ENCODE data around the gene IL17C.

The IL17C gene

GRCh38 chr16:88634141-88634993 lies 4.0 kb upstream of the IL17C start:
- in situ Hi-C loops (cut with HindIII; ENCODE audit: low pct_unique_long_range_greater_than_20kb, low sequenced_read_pairs): no loop called here
- no peak for TF ChIP-seq JUND (IDR thresholded peaks at IDR 0.05; ENCODE audit: low read depth)
- DNase-seq (ENCODE audit: low read depth in 1 of 2, low spot score in 1 of 2): no peak

GRCh38 chr16:88634994-88635670 lies 3.2 kb upstream of the IL17C start:
- DNase-seq (ENCODE audit: low read depth in 1 of 2, low spot score in 1 of 2): no peak
- TF ChIP-seq JUND (IDR thresholded peaks at IDR 0.05; ENCODE audit: low read depth): no peak
- in situ Hi-C loops (cut with HindIII; ENCODE audit: low pct_unique_long_range_greater_than_20kb, low sequenced_read_pairs): no loop called here

DNA sequence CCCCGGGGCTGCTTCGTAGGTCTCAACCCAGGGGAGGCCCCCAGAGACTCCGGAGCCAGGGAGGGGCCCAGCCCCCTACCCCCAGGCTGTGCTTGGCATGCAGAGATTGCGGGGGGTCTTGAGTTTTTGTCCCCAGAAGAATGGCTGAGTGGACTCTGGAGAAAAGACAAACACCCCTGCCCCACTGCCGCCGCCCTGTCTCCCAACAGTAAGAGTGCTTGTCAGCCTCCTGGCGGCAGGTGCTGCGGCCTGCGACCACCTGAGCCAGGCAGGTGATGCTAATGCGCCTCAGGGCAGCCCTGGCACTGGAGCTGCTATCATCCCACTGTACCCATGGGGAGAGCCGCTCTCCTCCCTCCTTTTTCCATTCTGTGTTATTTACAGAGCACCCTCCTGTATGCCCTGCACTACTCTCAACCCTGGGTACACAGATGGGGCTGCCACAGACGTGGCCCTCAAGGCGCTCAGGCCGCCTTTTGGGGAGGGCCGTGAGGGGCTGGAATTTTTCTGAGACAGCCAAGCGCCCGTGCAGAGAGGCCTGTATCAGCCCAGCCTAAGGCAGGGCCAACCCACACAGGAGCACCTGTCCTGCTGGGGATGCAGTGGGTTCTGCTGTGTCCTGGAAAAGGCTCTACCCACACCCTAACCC lies 2.6 kb upstream of the IL17C start:
- DNase-seq (ENCODE audit: low read depth in 1 of 2, low spot score in 1 of 2): no peak
- TF ChIP-seq JUND (IDR thresholded peaks at IDR 0.05; ENCODE audit: low read depth): no peak

GRCh38 chr16:88636488-88637265 lies 1.7 kb upstream of the IL17C start:
- no peak for TF ChIP-seq JUND (IDR thresholded peaks at IDR 0.05; ENCODE audit: low read depth)
- in situ Hi-C loops (cut with HindIII; ENCODE audit: low pct_unique_long_range_greater_than_20kb, low sequenced_read_pairs): no loop called here
- no peak for DNase-seq (ENCODE audit: low read depth in 1 of 2, low spot score in 1 of 2)

More for the DNA sequence above, 2.6 kb upstream of the IL17C start:
- in situ Hi-C loops (cut with HindIII; ENCODE audit: low pct_unique_long_range_greater_than_20kb, low sequenced_read_pairs): no loop called here

DNA sequence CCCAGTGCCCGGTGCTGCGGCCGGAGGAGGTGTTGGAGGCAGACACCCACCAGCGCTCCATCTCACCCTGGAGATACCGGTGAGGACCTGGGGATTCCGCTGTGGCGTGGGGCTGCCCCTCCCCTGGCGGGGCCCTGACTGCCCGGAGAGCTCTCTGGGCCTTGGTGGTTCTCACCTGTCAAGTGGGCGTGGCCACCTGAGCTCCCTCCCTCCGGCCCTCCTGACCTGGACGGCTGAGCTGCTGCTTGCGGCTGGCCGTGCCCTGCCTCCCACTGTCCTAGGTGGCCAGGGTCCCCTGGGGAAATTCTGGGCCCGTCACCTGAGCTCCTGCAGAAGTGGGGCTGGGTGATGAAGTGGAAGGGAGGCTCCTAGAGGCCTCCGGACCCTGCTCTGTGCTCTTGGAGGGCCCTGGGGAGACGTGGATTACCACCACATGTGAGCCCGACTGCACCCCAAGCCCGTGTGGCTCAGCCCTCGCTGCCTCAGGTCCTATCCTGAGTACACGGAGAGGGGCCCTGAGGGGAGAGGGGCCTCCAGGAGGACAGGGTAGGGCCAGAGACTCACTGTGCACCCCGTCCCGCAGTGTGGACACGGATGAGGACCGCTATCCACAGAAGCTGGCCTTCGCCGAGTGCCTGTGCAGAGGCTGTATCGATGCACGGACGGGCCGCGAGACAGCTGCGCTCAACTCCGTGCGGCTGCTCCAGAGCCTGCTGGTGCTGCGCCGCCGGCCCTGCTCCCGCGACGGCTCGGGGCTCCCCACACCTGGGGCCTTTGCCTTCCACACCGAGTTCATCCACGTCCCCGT lies 1.1 kb downstream of the IL17C start:
- no peak for TF ChIP-seq JUND (IDR thresholded peaks at IDR 0.05; ENCODE audit: low read depth)
- peak; percentile 74 to 78 for DNase-seq (ENCODE audit: low read depth in 1 of 2, low spot score in 1 of 2)
- in situ Hi-C loops (cut with HindIII; ENCODE audit: low pct_unique_long_range_greater_than_20kb, low sequenced_read_pairs): no loop called here

GRCh38 chr16:88640039-88640495 lies 1.7 kb downstream of the IL17C start:
- in situ Hi-C loops (cut with HindIII; ENCODE audit: low pct_unique_long_range_greater_than_20kb, low sequenced_read_pairs): no loop called here
- no peak for TF ChIP-seq JUND (IDR thresholded peaks at IDR 0.05; ENCODE audit: low read depth)
- DNase-seq (ENCODE audit: low read depth in 1 of 2, low spot score in 1 of 2): no peak

GRCh38 chr16:88640498-88641247 lies 2.3 kb downstream of the IL17C start:
- no peak for TF ChIP-seq JUND (IDR thresholded peaks at IDR 0.05; ENCODE audit: low read depth)
- in situ Hi-C loops (cut with HindIII; ENCODE audit: low pct_unique_long_range_greater_than_20kb, low sequenced_read_pairs): no loop called here
- DNase-seq (ENCODE audit: low read depth in 1 of 2, low spot score in 1 of 2): no peak

DNA sequence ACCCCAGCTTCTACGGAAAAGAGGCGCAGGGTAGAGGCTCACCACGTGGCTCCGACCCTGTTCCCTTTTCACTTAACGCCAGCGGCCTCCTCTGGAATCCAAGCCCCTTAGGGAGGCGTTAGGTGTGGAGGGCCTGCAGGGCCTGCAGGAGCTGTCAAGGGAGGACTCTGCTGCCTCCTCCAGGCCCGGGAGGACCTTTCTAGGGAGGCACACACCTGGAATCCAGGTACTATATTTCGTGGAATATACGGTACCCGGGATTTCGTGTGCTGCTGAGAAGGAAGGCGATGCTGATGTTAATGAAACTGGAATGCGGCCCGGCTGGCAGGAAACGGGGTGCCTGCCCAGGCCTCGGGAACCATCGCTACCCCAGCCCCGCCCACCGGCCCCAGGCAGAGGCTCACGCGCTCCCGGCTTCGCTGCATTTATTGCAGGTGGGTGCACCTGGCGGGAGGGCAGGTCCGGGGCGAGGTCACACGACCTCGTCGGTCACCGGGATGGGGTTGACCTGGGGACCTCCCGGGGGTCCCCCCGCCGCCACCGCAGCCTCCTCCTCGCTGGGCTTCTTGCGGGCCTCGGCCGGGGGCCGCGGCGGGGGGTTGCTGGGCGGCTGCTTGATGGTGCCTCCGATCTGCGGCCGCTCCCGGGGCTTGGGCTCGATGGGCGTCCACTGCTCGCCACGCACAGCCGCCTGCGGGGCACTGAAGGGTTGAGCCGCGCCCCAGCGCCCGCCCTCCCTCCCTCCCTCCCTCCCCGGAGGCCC lies 4.7 kb downstream of the IL17C start:
- TF ChIP-seq JUND (IDR thresholded peaks at IDR 0.05; ENCODE audit: low read depth): no peak
- DNase-seq (ENCODE audit: low read depth in 1 of 2, low spot score in 1 of 2): no peak
- in situ Hi-C loops (cut with HindIII; ENCODE audit: low pct_unique_long_range_greater_than_20kb, low sequenced_read_pairs): no loop called here

GRCh38 chr16:88643644-88643932 lies 5.2 kb downstream of the IL17C start:
- in situ Hi-C loops (cut with HindIII; ENCODE audit: low pct_unique_long_range_greater_than_20kb, low sequenced_read_pairs): no loop called here
- TF ChIP-seq JUND (IDR thresholded peaks at IDR 0.05; ENCODE audit: low read depth): no peak
- DNase-seq (ENCODE audit: low read depth in 1 of 2, low spot score in 1 of 2): no peak

GRCh38 chr16:88645455-88645854 lies 7.1 kb downstream of the IL17C start:
- no peak for DNase-seq (ENCODE audit: low read depth in 1 of 2, low spot score in 1 of 2)
- TF ChIP-seq JUND (IDR thresholded peaks at IDR 0.05; ENCODE audit: low read depth): no peak
- in situ Hi-C loops (cut with HindIII; ENCODE audit: low pct_unique_long_range_greater_than_20kb, low sequenced_read_pairs): no loop called here

All from T47D (cell line).